ENCODE results near the gene DLL1.
A peak's percentile ranks its signal among the peaks of the same experiment; 100 is the strongest.

DLL1 gene

GRCh38 chr6:170313716-170314295, 22.9 kb upstream of the DLL1 start:
- no peak for DNase-seq (ENCODE audit: low spot score)
- no peak for TF ChIP-seq CTCF (IDR thresholded peaks at IDR 0.05; ENCODE audit: extremely low read depth, missing control alignments)

DNA sequence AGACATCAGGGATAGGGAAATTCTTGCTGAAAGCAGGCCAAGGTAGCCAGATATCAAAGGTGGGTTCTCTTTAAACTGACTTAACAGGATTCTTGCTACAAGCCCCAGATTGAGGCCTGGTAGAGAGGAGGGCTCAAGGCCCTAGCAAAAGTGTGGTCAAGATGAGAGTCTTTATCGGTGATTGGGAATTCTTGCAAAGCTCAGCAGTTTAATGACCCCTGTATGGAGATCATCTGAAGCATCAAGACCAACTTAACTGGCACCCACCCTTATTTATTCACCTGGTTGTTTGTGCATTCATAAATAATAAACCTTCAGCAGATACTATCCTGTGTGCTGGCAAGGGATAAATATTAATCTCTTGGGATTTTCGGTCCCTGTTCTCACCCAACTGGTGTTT, 22.0 kb upstream of the DLL1 start:
- DNase-seq (ENCODE audit: low spot score), result no peak
- TF ChIP-seq CTCF (IDR thresholded peaks at IDR 0.05; ENCODE audit: extremely low read depth, missing control alignments), result no peak

DNA sequence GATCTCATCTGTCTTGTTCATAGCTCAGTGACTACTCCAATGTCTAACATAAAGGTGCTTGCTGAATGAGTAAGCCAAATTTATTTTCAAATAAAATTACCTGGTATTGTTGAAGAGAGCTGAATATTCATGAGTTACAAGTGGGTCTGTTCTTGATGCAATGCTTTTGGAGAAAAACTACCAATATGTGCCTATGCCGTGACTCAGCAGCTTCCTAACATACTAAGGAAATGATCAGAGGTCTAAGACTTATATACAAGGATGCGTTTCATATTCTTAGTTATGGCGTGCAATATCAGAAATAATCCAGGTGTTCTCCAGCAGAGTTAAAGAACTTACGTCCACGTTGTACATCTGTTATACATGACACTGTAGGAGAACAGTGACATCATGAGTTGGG, 20.8 kb upstream of the DLL1 start:
- TF ChIP-seq CTCF (IDR thresholded peaks at IDR 0.05; ENCODE audit: extremely low read depth, missing control alignments), result no peak
- no peak for DNase-seq (ENCODE audit: low spot score)

DNA sequence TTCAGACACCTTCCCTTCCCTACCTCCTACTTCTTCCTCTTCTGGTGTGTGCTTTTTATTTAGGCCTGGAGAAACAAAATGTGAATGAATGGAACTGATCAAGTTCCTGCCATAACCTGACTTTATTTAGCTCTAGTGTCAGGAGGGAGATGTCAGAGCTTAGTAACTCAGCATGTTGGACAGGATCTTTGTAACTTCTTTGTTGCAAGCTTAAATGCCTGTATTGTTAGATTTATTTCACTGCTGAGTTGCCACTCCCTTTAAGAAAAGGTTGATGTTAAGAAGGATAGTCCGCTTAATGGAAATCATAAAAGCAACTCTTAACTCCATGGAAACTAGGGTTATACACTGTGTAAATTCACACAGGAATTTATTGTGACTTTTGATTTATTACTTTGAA, 17.9 kb upstream of the DLL1 start:
- no peak for TF ChIP-seq CTCF (IDR thresholded peaks at IDR 0.05; ENCODE audit: extremely low read depth, missing control alignments)
- DNase-seq (ENCODE audit: low spot score), result no peak

DNA sequence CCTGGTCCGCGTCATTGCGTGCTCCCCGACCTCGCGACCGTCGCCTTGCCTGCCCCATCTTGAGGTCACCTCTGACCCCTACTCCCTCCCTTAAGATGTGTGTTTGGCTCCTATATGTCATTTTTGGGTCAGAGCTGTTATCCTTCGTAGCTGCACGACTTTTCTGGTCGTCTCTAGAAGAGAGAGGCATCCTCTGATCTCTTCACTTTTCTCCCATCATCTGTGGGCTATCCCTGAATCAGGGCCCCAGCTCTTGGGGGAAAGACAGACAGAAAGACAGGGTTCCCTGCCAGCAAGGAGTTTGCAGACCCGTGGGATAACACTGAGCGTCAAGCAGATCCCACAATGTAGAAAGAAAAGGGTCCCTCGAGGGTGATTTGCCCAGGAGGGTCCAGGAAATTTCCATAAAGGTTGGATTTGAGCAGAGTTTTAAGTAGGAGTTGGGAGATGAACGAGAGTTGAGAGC, 16.2 kb upstream of the DLL1 start:
- DNase-seq (ENCODE audit: low spot score), result peak; percentile 43
- TF ChIP-seq CTCF (IDR thresholded peaks at IDR 0.05; ENCODE audit: extremely low read depth, missing control alignments), result no peak

- TF ChIP-seq CTCF (IDR thresholded peaks at IDR 0.05; ENCODE audit: extremely low read depth, missing control alignments), result no peak
- DNase-seq (ENCODE audit: low spot score), result peak; percentile 99
These were observed 15.6 kb upstream of the DLL1 start, which contains the start of gene FAM120B for GRCh38 chr6:170306324-170307079. TSS of gene FAM120B (plus strand) at chr6:170306758. CDS start at chr6:170317391, 10,633 bp downstream.

- DNase-seq (ENCODE audit: low spot score), result no peak
- TF ChIP-seq CTCF (IDR thresholded peaks at IDR 0.05; ENCODE audit: extremely low read depth, missing control alignments), result no peak
These were observed 15.0 kb upstream of the DLL1 start for GRCh38 chr6:170305805-170306323.
